HPDE6-E6E7 (cell line): Measurements from ENCODE around the gene OR52I1.
A peak's percentile ranks its signal among the peaks of the same experiment; 100 is the strongest.

Experiments
- DNase-seq: peaks from one replicate; pipeline ENCODE4 v3.0.0; 2011; ENCODE audit warnings: missing footprints; ENCODE audit errors: extremely low spot score

The OR52I1 gene

GRCh38 chr11:4593739-4594138 is at the start of gene OR52I1:
TSS of gene OR52I1 (plus strand) at chr11:4594039. CDS start at chr11:4594039, 0 bp downstream.
- DNase-seq: no peak

GRCh38 chr11:4544891-4545290 is 48.9 kb upstream of the OR52I1 start, which contains the start of gene OR52M1:
TSS of gene OR52M1 (plus strand) at chr11:4545191. CDS start at chr11:4545191, 0 bp downstream.
- DNase-seq: no peak

GRCh38 chr11:4546878-4547277 is 47.0 kb upstream of the OR52I1 start:
- DNase-seq: no peak

- DNase-seq: no peak
Measured at GRCh38 chr11:4547416-4547815, 46.4 kb upstream of the OR52I1 start.

GRCh38 chr11:4551346-4551979 is 42.4 kb upstream of the OR52I1 start:
- no peak for DNase-seq

- DNase-seq: no peak
Measured at GRCh38 chr11:4559527-4560440, 34.1 kb upstream of the OR52I1 start.

- no peak for DNase-seq
Measured at GRCh38 chr11:4560467-4560866, 33.4 kb upstream of the OR52I1 start.

GRCh38 chr11:4565371-4565770 is 28.5 kb upstream of the OR52I1 start:
- DNase-seq: no peak

- no peak for DNase-seq
Measured at GRCh38 chr11:4569075-4569474, 24.8 kb upstream of the OR52I1 start.

- DNase-seq: no peak
Measured at GRCh38 chr11:4576880-4577279, 17.0 kb upstream of the OR52I1 start.

- DNase-seq: no peak
Measured at GRCh38 chr11:4577761-4578160, 16.1 kb upstream of the OR52I1 start.

GRCh38 chr11:4578624-4579023 is 15.2 kb upstream of the OR52I1 start:
- DNase-seq: no peak

GRCh38 chr11:4580124-4580523 is 13.7 kb upstream of the OR52I1 start:
- no peak for DNase-seq

- DNase-seq: no peak
Measured at GRCh38 chr11:4581443-4581842, 12.4 kb upstream of the OR52I1 start, which contains the start of gene OR52I2. TSS of gene OR52I2 (plus strand) at chr11:4581743.

GRCh38 chr11:4589017-4589416 is 4.8 kb upstream of the OR52I1 start:
- DNase-seq: no peak

- no peak for DNase-seq
Measured at GRCh38 chr11:4605057-4605456, 11.2 kb downstream of the OR52I1 start.

- DNase-seq: no peak
Measured at GRCh38 chr11:4606231-4607015, 12.6 kb downstream of the OR52I1 start.

GRCh38 chr11:4607096-4607495 is 13.3 kb downstream of the OR52I1 start:
- no peak for DNase-seq

GRCh38 chr11:4607781-4608666 is 14.2 kb downstream of the OR52I1 start, which contains the start of gene TRIM68:
TSS of gene TRIM68 (minus strand) at chr11:4608231. CDS start at chr11:4605504, 2,727 bp downstream.
- peak; percentile 95 for DNase-seq

- no peak for DNase-seq
Measured at GRCh38 chr11:4610258-4610935, 16.6 kb downstream of the OR52I1 start.
